ENCODE data around the gene ZNF747. TPM values are rescaled to one million over a fixed set of nuclear protein-coding genes. Genes with fewer than 3 reads are reported as not detected.
"Not testable (repeated sequence)": the region's sequence is repeated elsewhere in the genome, so short reads cannot be mapped to it uniquely, and the experiment has no call there.

The ZNF747 gene
- total RNA-seq, 4 donors from 2014 or later, result 16.0 to 25.7 (median 16.8) TPM

GRCh38 chr16:30546115-30546514 is 11.5 kb upstream of the ZNF747 start:
- H3K9me3 ChIP-seq, result no peaks in the 10 kb centered on the region
- no peaks in the 10 kb centered on the region for H3K36me3 ChIP-seq
- in situ Hi-C loops (cut with MboI; ENCODE audit: low pct_ligation_motif_present in 1 of 4, low pct_unique_long_range_greater_than_20kb in 1 of 4, low sequenced_read_pairs in 3 of 4), result no loop called here
- no peaks in the 10 kb centered on the region for H3K27me3 ChIP-seq
- no peak for DNase-seq
- no peak overlapping the region for H3K27ac ChIP-seq
- intact Hi-C loops (cut with DNase I; ENCODE audit: low total_unique reads), result no loop called here
- peaks cover 0 to 39% (median 21%) of the 10 kb centered on the region in 4 donors for H3K4me1 ChIP-seq
- 82 to 84% methylated on average over 4 to 8 of the region's 8 CpGs for WGBS, 2 donors (ENCODE audit: low coverage in 1 of 2)
- H3K4me3 ChIP-seq, result no peak overlapping the region
- no peak for TF ChIP-seq POLR2AphosphoS5 (IDR thresholded peaks at IDR 0.05)
- no peak for TF ChIP-seq EP300 (IDR thresholded peaks at IDR 0.05; ENCODE audit: low read depth)
- TF ChIP-seq CTCF (IDR thresholded peaks at IDR 0.05), result no peak
- no peak for TF ChIP-seq POLR2A (IDR thresholded peaks at IDR 0.05)

- Histone ChIP-seq H3K27me3 (no peaks in the 10 kb centered on the region), H3K9me3 (no peaks in the 10 kb centered on the region), H3K36me3 (no peaks in the 10 kb centered on the region), H3K4me1 (peaks cover 0 to 31% (median 17%) of the 10 kb centered on the region in 4 donors), H3K4me3 (no peak overlapping the region), H3K27ac (peak overlapping the region in 2 of 4 donors; percentile 77 to 82)
- TF ChIP-seq POLR2A (IDR thresholded peaks at IDR 0.05) (no peak), CTCF (IDR thresholded peaks at IDR 0.05) (no peak), POLR2AphosphoS5 (IDR thresholded peaks at IDR 0.05) (no peak), EP300 (IDR thresholded peaks at IDR 0.05; ENCODE audit: low read depth) (no peak)
- in situ Hi-C loops (cut with MboI; ENCODE audit: low pct_ligation_motif_present in 1 of 4, low pct_unique_long_range_greater_than_20kb in 1 of 4, low sequenced_read_pairs in 3 of 4) (no loop called here), intact Hi-C loops (cut with DNase I; ENCODE audit: low total_unique reads) (no loop called here)
- DNase-seq, result no peak
- WGBS, 2 donors (ENCODE audit: low coverage in 1 of 2), result 71 to 78% methylated on average over 5 of the region's 5 CpGs
Measured at GRCh38 chr16:30543067-30543466, 8.4 kb upstream of the ZNF747 start.

- Histone ChIP-seq H3K4me3 (peak overlapping the region in 1 of 4 donors; percentile 17), H3K9me3 (no peaks in the 10 kb centered on the region), H3K36me3 (no peaks in the 10 kb centered on the region), H3K27ac (peak overlapping the region; percentile 76 to 83 (median 80)), H3K4me1 (peaks cover 0 to 25% (median 17%) of the 10 kb centered on the region in 4 donors), H3K27me3 (no peaks in the 10 kb centered on the region)
- 39 to 57% methylated on average over 10 of the region's 10 CpGs for WGBS, 2 donors (ENCODE audit: low coverage in 1 of 2)
- DNase-seq, result peak; percentile 69
- in situ Hi-C loops (cut with MboI; ENCODE audit: low pct_ligation_motif_present in 1 of 4, low pct_unique_long_range_greater_than_20kb in 1 of 4, low sequenced_read_pairs in 3 of 4), result no loop called here
- TF ChIP-seq CTCF (IDR thresholded peaks at IDR 0.05) (no peak), POLR2AphosphoS5 (IDR thresholded peaks at IDR 0.05) (peak in 1 of 3 donors; percentile 23)
- intact Hi-C loops (cut with DNase I; ENCODE audit: low total_unique reads), result no loop called here
Measured at GRCh38 chr16:30541502-30542329, 7.1 kb upstream of the ZNF747 start.

GRCh38 chr16:30540916-30541464 is 6.3 kb upstream of the ZNF747 start:
- H3K36me3 ChIP-seq; intact Hi-C loops (cut with DNase I; ENCODE audit: low total_unique reads); DNase-seq; in situ Hi-C loops (cut with MboI; ENCODE audit: low pct_ligation_motif_present in 1 of 4, low pct_unique_long_range_greater_than_20kb in 1 of 4, low sequenced_read_pairs in 3 of 4); H3K4me3 ChIP-seq; H3K9me3 ChIP-seq; H3K27me3 ChIP-seq: not testable (repeated sequence)
- peak overlapping the region; percentile 76 to 83 (median 80) for H3K27ac ChIP-seq
- H3K4me1 ChIP-seq, result peaks cover 2 to 33% (median 23%) of the 10 kb centered on the region in 4 donors
- 25 to 46% methylated on average over 1 to 9 of the region's 9 CpGs for WGBS, 2 donors (ENCODE audit: low coverage in 1 of 2)

- in situ Hi-C loops (cut with MboI; ENCODE audit: low pct_ligation_motif_present in 1 of 4, low pct_unique_long_range_greater_than_20kb in 1 of 4, low sequenced_read_pairs in 3 of 4); H3K9me3 ChIP-seq; intact Hi-C loops (cut with DNase I; ENCODE audit: low total_unique reads); H3K36me3 ChIP-seq; DNase-seq; H3K27me3 ChIP-seq; H3K4me3 ChIP-seq: not testable (repeated sequence)
- WGBS, 2 donors (ENCODE audit: low coverage in 1 of 2), result 45 to 87% methylated on average over 4 to 13 of the region's 13 CpGs
- peaks cover 5 to 40% (median 31%) of the 10 kb centered on the region in 4 donors for H3K4me1 ChIP-seq
- H3K27ac ChIP-seq, result peak overlapping the region in 3 of 4 donors; percentile 48 to 83 (median 77)
Measured at GRCh38 chr16:30539986-30540526, 5.4 kb upstream of the ZNF747 start.

Measured in transverse colon (tissue), 4 donors.